ENCODE results near the gene ERCC6L2. TPM values are rescaled to one million over a fixed set of nuclear protein-coding genes. Genes with fewer than 3 reads are reported as not detected.

ERCC6L2 gene
- total and polyA plus RNA-seq, 2 donors from 2014 or later, result 4.4 to 58.9 TPM

DNA sequence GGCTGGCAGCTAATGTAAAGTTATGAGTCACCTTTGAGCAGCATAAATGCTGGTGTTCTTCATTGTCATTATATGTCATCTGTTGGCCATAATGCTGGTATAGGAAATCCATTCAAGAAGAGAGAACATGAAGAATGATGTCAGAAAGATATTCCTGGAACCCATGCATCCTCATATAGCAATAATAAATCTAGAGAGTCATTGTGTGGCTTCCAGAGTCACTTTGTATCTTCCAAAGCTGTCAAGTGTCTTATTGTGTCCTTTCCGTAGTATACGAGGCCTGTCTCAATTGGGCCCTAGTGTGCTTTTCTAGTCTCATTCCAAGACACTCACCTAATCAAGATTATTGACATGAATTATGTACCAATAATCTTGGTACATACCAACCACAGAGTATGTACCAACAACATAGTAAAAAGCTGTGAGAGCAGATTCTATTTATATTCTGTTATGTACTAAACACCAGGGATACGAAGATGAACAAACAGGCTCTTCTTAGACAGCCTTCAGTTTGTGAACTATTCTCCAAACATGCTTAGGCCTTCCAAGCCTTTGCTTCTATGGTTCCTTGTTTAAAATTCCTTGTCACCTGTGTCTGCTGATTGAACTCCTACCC lies 110.1 kb downstream of the ERCC6L2 start:
- intact Hi-C loops (cut with DNase I), result no loop called here
- H3K36me3 ChIP-seq (ENCODE audit: control insufficient read depth in 2 of 3, insufficient read depth in 3 of 3, low read length in 3 of 3), result peaks cover 0 to 8% (median 0%) of the 10 kb centered on the region in 3 donors
- H3K27ac ChIP-seq (ENCODE audit: low read depth in 2 of 2, low read length in 2 of 2), result no peak overlapping the region
- DNase-seq, result no peak
- no peak for FAIRE-seq
- no peaks in the 10 kb centered on the region for H3K4me1 ChIP-seq (ENCODE audit: control insufficient read depth in 2 of 3, insufficient read depth in 2 of 3, low read depth in 1 of 3, low read length in 3 of 3)
- H3K27me3 ChIP-seq (ENCODE audit: control insufficient read depth, insufficient read depth, low read length), result no peaks in the 10 kb centered on the region
- no peak overlapping the region for H3K4me3 ChIP-seq (ENCODE audit: low read length in 3 of 3)
- no peak overlapping the region for H3K9ac ChIP-seq (ENCODE audit: low read length in 3 of 3)
- TF ChIP-seq, protein P1, sequence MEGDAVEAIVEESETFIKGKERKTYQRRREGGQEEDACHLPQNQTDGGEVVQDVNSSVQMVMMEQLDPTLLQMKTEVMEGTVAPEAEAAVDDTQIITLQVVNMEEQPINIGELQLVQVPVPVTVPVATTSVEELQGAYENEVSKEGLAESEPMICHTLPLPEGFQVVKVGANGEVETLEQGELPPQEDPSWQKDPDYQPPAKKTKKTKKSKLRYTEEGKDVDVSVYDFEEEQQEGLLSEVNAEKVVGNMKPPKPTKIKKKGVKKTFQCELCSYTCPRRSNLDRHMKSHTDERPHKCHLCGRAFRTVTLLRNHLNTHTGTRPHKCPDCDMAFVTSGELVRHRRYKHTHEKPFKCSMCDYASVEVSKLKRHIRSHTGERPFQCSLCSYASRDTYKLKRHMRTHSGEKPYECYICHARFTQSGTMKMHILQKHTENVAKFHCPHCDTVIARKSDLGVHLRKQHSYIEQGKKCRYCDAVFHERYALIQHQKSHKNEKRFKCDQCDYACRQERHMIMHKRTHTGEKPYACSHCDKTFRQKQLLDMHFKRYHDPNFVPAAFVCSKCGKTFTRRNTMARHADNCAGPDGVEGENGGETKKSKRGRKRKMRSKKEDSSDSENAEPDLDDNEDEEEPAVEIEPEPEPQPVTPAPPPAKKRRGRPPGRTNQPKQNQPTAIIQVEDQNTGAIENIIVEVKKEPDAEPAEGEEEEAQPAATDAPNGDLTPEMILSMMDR (IDR thresholded peaks at IDR 0.05; ENCODE audit: borderline replicate concordance, extremely low read depth, insufficient read depth), result no peak
- H3K9me3 ChIP-seq (ENCODE audit: control insufficient read depth in 2 of 3, insufficient read depth in 1 of 3, low read length in 3 of 3), result no peaks in the 10 kb centered on the region

DNA sequence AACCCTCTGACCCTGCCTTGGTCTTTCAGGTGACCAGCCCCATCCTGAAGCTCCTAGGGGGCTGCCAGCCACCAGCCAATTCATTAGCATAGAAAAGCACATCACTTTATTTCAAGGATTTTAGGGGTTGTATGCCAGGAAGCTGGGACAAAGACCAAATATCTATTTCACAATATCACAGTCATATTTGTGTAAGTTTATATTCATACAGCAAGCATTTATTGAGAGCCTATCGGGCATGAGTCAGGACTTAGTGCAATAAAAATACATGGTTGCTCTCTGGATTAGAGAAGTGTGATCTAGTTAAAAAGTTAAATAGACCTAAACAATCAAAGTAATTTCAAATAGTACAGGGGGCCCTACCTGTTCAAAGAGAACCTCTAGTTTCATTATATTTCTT lies 113.8 kb downstream of the ERCC6L2 start:
- FAIRE-seq (no peak), DNase-seq (no peak)
- Histone ChIP-seq H3K27ac (ENCODE audit: low read depth in 2 of 2, low read length in 2 of 2) (no peak overlapping the region), H3K4me3 (ENCODE audit: low read length in 3 of 3) (no peak overlapping the region), H3K9ac (ENCODE audit: low read length in 3 of 3) (no peak overlapping the region), H3K27me3 (ENCODE audit: control insufficient read depth, insufficient read depth, low read length) (no peaks in the 10 kb centered on the region), H3K9me3 (ENCODE audit: control insufficient read depth in 2 of 3, insufficient read depth in 1 of 3, low read length in 3 of 3) (no peaks in the 10 kb centered on the region), H3K4me1 (ENCODE audit: control insufficient read depth in 2 of 3, insufficient read depth in 2 of 3, low read depth in 1 of 3, low read length in 3 of 3) (no peaks in the 10 kb centered on the region), H3K36me3 (ENCODE audit: control insufficient read depth in 2 of 3, insufficient read depth in 3 of 3, low read length in 3 of 3) (peaks cover 0 to 8% (median 0%) of the 10 kb centered on the region in 3 donors)
- intact Hi-C loops (cut with DNase I), result no loop called here
- TF ChIP-seq, protein P1 (IDR thresholded peaks at IDR 0.05; ENCODE audit: borderline replicate concordance, extremely low read depth, insufficient read depth), result no peak

DNA sequence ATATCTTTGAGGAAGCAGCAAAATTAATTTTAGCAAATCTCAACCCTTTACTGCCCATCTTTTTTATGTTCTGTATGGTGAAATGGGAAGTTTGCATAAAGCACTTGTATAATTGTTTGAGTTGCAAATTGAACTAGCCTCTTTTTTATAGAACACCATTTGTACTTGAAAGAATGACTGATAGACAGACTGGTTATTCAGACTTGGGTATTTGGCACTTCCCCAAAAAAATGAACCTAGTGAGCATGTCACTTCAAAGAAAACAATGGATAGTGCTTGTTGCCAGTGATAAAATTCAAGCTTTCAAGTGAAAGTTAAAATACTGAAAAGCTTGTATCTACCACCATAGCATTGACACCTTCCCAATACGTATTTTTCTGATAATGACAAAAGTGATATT lies 115.8 kb downstream of the ERCC6L2 start:
- H3K27ac ChIP-seq (ENCODE audit: low read depth in 2 of 2, low read length in 2 of 2), result no peak overlapping the region
- no peaks in the 10 kb centered on the region for H3K36me3 ChIP-seq (ENCODE audit: control insufficient read depth in 2 of 3, insufficient read depth in 3 of 3, low read length in 3 of 3)
- H3K9ac ChIP-seq (ENCODE audit: low read length in 3 of 3), result no peak overlapping the region
- no peak overlapping the region for H3K4me3 ChIP-seq (ENCODE audit: low read length in 3 of 3)
- no peak for FAIRE-seq
- DNase-seq, result no peak
- no peaks in the 10 kb centered on the region for H3K27me3 ChIP-seq (ENCODE audit: control insufficient read depth, insufficient read depth, low read length)
- no peaks in the 10 kb centered on the region for H3K4me1 ChIP-seq (ENCODE audit: control insufficient read depth in 2 of 3, insufficient read depth in 2 of 3, low read depth in 1 of 3, low read length in 3 of 3)
- H3K9me3 ChIP-seq (ENCODE audit: control insufficient read depth in 2 of 3, insufficient read depth in 1 of 3, low read length in 3 of 3), result no peaks in the 10 kb centered on the region
- intact Hi-C loops (cut with DNase I), result no loop called here
- TF ChIP-seq, protein P1 (IDR thresholded peaks at IDR 0.05; ENCODE audit: borderline replicate concordance, extremely low read depth, insufficient read depth), result no peak

DNA sequence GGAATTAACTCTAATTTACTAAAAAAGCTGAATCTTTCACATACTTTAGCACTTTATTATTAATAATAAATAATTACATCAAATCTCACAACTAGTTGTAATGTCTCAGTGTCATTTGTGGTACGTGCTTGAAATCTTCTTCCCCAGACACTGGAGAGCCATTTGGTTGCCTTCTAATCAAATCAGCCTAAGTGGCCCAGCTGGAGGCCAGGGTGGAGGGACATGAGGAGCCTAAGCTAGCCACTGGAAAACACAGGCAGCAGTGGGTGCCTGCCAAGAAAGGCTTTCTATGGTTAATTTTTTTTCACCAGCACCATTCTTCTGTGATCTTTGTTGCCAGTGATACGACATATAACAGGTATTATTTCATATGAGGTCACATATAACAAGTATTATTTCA lies 117.0 kb downstream of the ERCC6L2 start:
- Histone ChIP-seq H3K27me3 (ENCODE audit: control insufficient read depth, insufficient read depth, low read length) (no peaks in the 10 kb centered on the region), H3K4me3 (ENCODE audit: low read length in 3 of 3) (no peak overlapping the region), H3K9me3 (ENCODE audit: control insufficient read depth in 2 of 3, insufficient read depth in 1 of 3, low read length in 3 of 3) (no peaks in the 10 kb centered on the region), H3K4me1 (ENCODE audit: control insufficient read depth in 2 of 3, insufficient read depth in 2 of 3, low read depth in 1 of 3, low read length in 3 of 3) (no peaks in the 10 kb centered on the region), H3K9ac (ENCODE audit: low read length in 3 of 3) (no peak overlapping the region), H3K27ac (ENCODE audit: low read depth in 2 of 2, low read length in 2 of 2) (no peak overlapping the region), H3K36me3 (ENCODE audit: control insufficient read depth in 2 of 3, insufficient read depth in 3 of 3, low read length in 3 of 3) (peaks cover 0 to 5% (median 0%) of the 10 kb centered on the region in 3 donors)
- no peak for FAIRE-seq
- no peak for DNase-seq
- intact Hi-C loops (cut with DNase I), result no loop called here
- TF ChIP-seq, protein P1 (IDR thresholded peaks at IDR 0.05; ENCODE audit: borderline replicate concordance, extremely low read depth, insufficient read depth), result no peak
